ENCODE results near the gene C16orf87.

- TF ChIP-seq RAD21 (IDR thresholded peaks at IDR 0.05): no peak
- TF ChIP-seq CTCF (IDR thresholded peaks at IDR 0.05; ENCODE audit: low read depth, low read length, missing input control): no peak
- no peak for TF ChIP-seq REST (IDR thresholded peaks at IDR 0.05)
- no peak for TF ChIP-seq YY1 (IDR thresholded peaks at IDR 0.05)
- no peak for TF ChIP-seq TAF1 (conservative IDR thresholded peaks at IDR 0.05)
- TF ChIP-seq SP1 (IDR thresholded peaks at IDR 0.05): no peak
- TF ChIP-seq EGR1 (IDR thresholded peaks at IDR 0.05; ENCODE audit: low read depth in 2 of 2): no peak
- no peak for TF ChIP-seq ZBTB33 (IDR thresholded peaks at IDR 0.05)
- no peak for TF ChIP-seq NR2F2 (IDR thresholded peaks at IDR 0.05)
- TF ChIP-seq, protein P1, sequence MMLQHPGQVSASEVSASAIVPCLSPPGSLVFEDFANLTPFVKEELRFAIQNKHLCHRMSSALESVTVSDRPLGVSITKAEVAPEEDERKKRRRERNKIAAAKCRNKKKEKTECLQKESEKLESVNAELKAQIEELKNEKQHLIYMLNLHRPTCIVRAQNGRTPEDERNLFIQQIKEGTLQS (IDR thresholded peaks at IDR 0.05): no peak
- no peak for TF ChIP-seq HNF4A (conservative IDR thresholded peaks at IDR 0.05)
- no peak for TF ChIP-seq MAX (IDR thresholded peaks at IDR 0.05)
- no peak for TF ChIP-seq GABPA (IDR thresholded peaks at IDR 0.05 in 1 of 2, conservative IDR thresholded peaks at IDR 0.05 in 1 of 2)
These were observed 4.3 kb downstream of the C16orf87 start for GRCh38 chr16:46826631-46827030.
